GM20431 (cell line): ENCODE measurements around the gene STARD13.

Source experiments
- in situ Hi-C: fragments of 300-500 bp; cut with MseI, MboI; formaldehyde crosslinking; loops from one replicate; pipeline ENCODE4 v1.15.0; 2020; ENCODE audit warnings: low sequenced_read_pairs; ENCODE audit not compliant: unreplicated experiment

The STARD13 gene, protein sequence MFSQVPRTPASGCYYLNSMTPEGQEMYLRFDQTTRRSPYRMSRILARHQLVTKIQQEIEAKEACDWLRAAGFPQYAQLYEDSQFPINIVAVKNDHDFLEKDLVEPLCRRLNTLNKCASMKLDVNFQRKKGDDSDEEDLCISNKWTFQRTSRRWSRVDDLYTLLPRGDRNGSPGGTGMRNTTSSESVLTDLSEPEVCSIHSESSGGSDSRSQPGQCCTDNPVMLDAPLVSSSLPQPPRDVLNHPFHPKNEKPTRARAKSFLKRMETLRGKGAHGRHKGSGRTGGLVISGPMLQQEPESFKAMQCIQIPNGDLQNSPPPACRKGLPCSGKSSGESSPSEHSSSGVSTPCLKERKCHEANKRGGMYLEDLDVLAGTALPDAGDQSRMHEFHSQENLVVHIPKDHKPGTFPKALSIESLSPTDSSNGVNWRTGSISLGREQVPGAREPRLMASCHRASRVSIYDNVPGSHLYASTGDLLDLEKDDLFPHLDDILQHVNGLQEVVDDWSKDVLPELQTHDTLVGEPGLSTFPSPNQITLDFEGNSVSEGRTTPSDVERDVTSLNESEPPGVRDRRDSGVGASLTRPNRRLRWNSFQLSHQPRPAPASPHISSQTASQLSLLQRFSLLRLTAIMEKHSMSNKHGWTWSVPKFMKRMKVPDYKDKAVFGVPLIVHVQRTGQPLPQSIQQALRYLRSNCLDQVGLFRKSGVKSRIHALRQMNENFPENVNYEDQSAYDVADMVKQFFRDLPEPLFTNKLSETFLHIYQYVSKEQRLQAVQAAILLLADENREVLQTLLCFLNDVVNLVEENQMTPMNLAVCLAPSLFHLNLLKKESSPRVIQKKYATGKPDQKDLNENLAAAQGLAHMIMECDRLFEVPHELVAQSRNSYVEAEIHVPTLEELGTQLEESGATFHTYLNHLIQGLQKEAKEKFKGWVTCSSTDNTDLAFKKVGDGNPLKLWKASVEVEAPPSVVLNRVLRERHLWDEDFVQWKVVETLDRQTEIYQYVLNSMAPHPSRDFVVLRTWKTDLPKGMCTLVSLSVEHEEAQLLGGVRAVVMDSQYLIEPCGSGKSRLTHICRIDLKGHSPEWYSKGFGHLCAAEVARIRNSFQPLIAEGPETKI

DNA sequence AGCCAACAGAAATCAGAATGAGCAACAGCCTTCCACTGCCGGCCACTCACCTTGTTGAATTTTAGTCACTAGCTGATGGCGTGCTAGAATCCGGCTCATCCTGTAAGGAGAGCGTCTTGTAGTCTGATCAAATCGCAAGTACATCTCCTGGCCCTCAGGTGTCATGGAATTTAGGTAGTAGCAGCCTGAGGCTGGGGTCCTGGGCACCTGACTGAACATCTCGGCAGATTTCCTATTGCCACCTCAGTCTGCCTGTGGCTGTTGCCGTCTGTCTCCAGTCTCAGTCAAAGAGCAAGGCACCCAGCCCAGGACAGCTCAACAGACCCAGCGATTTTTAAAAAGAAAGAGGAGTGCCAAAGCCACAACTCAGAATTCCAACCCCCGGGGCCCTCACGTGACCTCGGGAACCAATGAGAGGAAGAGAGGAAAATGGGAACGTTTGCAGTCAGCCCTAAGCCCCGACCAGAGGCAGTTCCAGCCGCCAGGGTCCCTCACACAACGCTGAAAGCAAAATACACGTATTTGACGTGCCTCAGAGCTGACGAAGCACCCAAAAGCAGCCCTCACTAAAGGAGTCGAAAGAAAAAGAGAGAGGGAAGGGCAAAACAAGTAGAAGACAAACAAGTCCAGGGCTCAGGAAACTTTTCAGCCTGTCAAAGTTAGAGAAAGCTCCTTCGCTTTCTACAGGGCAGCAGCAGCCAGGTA lies at the start of gene STARD13:
Gene STARD13, minus strand, starts transcription at position 336 of the 705 bp plus-strand sequence. Its CDS starts 117 bp downstream, at position 219.
- in situ Hi-C loops = no loop called here

DNA sequence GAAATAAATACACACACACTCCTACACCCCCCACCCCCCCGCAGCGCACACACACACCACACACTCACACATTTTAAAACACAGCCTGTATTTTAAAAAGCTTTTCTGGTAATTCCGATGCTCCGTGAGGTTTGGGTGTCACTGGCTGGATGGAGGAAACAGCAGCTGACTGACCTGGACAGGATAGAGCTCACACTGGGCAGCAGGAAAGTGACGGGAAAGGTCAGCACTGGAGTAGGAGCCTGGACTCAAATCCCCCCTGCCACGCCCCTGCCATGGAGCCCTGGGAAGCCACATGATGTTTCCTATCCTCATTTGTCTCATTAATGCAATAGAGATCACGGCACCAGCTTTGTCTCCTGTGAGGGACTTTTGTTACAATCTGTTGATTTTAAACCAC lies 49.3 kb upstream of the STARD13 start:
- in situ Hi-C loops = no loop called here

GRCh38 chr13:33331962-33332361 lies 46.4 kb upstream of the STARD13 start:
- in situ Hi-C loops = no loop called here

DNA sequence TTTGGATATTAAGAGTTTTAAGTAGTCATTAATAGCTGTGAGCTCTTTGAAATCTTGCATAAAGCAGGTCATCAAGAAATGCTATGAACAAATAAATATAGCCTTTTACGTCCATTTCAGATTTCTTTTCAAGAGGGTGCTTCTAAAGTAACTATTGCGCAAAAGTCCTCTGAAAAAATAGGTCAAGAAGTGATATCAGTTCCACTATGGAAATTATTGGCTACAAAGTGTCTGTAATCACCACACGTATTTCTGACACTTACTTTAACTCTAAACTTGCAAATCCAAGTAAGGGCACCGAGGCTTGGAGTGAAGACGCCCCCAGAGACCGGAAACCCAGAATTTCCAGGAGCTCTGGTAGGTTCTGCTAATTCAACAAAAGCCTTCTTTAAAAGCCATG lies 44.9 kb upstream of the STARD13 start:
- in situ Hi-C loops = no loop called here

DNA sequence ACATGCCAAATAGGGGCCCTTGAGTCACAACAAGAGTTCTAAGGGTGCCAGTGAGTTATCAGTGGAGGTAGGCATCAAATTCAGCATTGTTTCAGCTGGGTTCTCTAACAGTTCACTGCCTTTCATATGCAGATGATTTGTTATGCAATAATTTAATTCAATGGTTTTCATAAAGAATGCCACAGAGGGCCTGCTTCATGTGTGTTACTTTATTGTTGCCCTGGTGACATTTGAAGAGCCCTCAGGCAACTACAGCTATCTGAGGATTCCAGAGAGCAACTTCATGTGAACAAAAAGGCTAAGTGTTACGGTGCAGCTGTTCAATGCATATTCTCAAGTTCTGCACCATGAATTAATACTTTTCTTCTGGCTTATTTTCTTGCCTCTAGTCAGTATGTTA lies 43.1 kb upstream of the STARD13 start:
- in situ Hi-C loops = no loop called here

DNA sequence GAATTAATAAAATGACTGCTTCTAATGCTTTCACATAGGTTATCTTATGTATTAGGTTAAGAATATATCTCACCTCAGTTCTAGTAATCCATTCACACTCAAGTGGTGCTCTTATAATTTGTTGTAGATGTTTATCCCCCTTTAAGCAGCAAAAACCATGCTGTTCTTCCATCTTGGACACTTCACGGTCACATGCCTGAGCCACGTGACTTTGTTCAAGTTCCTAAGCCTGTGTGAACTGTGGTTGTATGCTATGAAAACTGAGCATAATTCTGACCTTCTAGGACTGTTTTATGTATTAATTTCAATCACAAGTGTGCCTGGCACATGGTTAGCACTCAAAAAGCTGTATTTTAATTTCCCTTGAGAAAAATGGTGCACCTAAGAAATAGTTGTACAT lies 41.2 kb upstream of the STARD13 start:
- in situ Hi-C loops = no loop called here

DNA sequence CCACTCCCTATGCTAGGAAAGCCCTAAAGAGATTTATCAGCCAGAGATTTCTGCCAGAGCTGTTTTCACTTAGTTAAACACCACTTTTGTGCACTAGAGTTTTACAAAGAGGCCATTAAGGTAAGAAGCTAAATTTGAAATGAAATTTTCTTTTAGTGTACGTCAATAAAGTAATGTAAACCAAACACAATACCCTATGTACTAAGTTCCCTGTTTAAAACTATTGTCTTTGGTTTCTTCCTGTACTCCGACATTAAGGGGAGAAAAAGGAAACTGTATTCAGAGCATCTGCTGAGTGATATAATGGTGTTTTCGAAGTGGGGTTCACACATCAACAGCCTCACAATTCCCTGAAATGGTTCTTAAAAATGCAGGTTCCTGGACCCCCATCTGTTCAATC lies 40.7 kb upstream of the STARD13 start:
- in situ Hi-C loops = no loop called here

DNA sequence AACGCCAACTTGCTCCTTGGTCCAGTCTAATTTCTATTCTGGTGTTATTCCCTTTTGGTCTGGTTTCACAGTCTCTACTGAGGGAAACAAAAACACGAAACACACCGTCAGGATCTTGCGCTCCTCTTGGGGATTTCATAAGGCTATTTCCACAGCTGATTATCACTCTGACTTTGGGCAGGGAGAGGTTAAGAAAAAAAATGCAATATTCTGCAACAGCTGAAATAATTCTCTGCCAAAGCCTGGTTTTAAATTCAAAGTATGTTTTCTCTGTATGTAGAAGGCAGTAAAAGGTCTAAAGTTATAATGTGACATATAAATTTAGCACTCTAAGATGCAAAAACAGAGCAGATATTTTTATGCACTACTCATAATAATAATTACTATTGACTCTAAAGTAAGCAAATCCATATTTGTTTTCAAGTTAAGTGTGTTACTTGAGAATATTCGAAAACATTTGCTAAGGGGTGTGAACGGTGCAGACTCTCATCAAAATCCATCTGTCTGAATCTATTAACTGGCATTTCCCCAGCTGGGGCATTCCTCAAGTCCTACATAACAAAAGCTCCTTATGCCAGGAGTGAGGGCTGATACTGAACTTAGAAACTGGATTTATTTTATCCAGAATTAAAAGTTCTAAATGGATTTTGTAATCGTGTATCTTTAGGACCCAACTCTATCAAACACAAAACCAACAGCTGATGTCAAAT lies 38.4 kb upstream of the STARD13 start:
- in situ Hi-C loops = no loop called here

- in situ Hi-C loops = no loop called here
These were observed 37.6 kb upstream of the STARD13 start for GRCh38 chr13:33322965-33323668.

- in situ Hi-C loops = no loop called here
These were observed 36.9 kb upstream of the STARD13 start for GRCh38 chr13:33322543-33322809.

DNA sequence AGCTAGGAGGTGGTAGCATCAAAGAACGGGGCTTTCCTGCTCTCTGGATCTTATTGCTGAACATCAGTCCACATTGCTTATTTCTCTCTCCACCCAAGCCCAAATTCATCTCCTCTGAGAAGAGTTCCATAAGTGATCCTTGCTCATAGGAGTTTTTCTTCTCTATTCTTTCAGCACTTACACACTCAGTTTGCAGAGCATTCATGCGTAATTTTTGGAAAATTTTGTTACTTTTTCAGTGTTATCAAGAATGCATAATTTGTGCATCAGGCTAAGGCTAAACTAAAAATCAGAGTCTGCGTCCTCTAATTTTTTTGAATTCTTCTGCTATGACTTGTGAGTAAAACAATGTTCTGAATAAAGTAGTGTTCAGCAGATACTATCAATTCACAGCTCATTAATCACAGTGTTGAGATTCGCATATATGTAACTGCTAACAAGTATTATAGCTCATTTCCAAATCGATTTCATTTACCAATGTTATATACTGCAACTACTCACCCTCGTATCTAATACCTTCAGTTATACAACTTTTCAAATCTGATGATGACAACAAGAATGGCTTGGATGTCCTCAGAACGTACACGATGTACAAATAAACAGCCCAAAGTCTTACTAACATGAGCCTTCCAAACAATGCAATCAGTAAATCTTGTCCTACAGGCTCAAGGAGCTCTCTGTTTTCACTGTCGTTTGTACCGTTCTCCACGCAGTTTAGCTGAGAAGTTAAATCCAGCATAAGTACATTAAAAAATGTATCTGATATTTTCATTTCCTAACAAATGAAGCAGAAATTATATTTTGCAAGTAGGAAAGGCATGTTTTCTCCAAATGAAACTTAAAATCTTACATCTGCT lies 36.4 kb upstream of the STARD13 start:
- in situ Hi-C loops = no loop called here

DNA sequence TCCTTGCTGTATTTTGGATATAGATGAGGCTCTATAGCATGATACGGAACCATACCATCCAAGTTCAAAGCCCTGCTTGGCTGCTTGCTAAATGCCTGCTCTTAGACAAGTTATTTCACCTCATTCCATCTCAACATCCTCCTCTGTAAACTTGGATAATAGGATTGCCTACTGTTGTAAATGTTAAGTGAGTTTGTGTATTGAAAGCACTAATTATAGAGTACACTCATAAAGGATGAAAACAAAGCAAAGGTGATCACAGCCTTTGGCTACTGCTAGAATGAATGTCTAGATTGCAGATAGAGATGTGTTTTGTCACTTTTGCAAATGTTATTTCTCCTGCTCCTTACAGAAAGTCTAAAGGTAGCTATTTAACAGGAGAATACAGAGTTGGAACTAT lies 34.3 kb upstream of the STARD13 start:
- in situ Hi-C loops = no loop called here

- in situ Hi-C loops = no loop called here
These were observed 33.2 kb upstream of the STARD13 start for GRCh38 chr13:33318744-33319143.

DNA sequence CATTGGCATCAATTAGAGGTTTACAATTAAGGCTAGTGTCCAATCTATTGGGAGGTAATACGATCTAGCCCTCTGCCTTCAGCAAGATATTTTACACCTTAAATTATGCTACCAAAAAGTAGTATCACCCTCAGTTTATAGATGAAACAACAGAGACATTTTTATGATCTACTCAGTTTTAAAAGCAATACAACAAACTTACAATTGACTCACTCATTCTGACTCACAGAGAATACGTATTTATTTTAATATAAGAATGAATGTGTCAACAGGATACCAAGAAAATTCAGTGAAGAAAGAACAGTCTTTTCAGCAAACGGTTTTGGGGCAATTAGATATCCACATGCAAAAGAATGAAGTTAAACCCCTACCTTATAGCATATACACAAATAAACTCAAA lies 32.5 kb upstream of the STARD13 start:
- in situ Hi-C loops = no loop called here

GRCh38 chr13:33316890-33317289 lies 31.3 kb upstream of the STARD13 start:
- in situ Hi-C loops = no loop called here

- in situ Hi-C loops = no loop called here
These were observed 27.9 kb upstream of the STARD13 start for GRCh38 chr13:33313504-33313903.

GRCh38 chr13:33312861-33313212 lies 27.3 kb upstream of the STARD13 start:
- in situ Hi-C loops = no loop called here

DNA sequence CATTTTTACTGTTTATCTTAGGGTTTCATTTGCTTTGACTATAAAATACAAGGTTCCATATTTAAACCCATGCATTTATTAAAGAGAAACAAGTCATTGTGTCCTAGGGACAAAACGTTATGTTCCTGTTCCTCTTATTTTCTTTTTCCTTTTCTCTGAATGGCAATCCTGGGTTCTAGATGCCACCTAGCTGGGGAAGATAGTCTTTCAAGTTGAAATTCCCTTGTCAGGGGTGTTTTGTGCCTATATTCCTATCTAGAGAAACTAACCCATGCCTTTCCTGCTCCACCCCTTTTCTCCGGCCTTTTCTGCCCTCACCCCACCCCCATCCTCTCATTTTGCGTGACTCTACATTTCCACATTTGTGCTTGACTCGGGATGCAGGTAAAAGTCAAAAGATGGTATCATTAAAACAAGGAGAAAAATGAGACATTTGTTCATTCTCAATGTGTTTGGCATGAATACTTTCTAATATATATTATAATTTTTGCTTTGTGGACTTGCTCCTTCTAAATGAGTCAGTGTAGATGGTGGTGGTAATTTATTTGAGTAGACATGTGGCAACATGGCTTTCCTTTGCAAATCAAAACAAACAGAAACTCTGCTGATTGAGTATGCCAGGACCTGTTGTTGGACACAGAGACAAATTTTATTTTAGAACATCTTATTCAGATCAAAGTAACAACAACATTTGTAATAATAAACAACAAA lies 26.8 kb upstream of the STARD13 start:
- in situ Hi-C loops = no loop called here
